Fibroblast of peridontal ligament (primary cell): Measurements from ENCODE around the gene CHRDL1.
A peak's percentile ranks its signal among the peaks of the same experiment; 100 is the strongest.
"Not testable (repeated sequence)": the region's sequence is repeated elsewhere in the genome, so short reads cannot be mapped to it uniquely, and the experiment has no call there.

Source experiments
- DNase-seq: peaks from one replicate; pipeline ENCODE4 v3.0.0-alpha.2; 2010; ENCODE audit errors: extremely low read depth

The CHRDL1 gene

DNA sequence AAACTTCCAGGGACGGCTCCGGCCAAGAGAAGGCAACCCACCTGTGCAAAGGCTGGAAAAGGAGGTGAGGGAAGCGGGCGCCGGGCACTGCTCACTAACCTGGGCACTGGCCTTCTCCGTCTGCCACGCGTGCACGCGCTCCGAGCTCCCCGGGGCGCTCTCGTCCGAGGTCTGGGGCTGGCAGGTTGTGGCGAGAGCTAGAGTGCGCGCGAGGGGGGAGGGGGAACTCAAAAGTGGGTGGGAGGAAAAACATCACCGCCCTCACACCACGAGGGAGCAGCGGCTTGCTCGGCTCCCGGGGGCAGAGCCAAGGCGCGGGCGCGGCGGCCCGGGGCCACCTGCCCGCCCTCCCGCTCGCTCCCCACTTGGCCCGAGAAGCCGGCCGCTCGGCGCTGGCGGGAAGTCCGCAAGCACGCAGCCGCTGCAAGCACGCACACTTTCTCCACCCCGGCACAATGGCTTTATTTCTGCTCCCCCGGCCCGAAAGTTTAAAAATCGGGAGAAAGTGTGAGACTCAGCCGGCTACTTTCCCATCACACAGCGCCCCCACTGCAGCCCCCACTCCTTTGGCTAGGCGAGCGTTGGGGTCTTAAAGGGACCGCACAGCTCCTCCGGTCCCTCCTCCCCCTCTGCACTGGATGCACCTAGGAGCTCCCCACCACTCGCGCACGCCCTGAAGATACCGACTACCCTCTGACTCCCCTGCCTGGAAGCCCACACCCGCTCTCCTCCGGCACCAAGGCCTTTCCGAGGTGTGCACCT is at the start of gene CHRDL1:
TSS of gene CHRDL1 (minus strand) at position 173 of the 762 bp plus-strand sequence. CDS start 3,636 bp downstream, outside the sequence.
- no peak for DNase-seq

GRCh38 chrX:110836982-110837381 is 41.4 kb upstream of the CHRDL1 start:
- no peak for DNase-seq

GRCh38 chrX:110836451-110836850 is 40.8 kb upstream of the CHRDL1 start:
- DNase-seq: no peak

GRCh38 chrX:110836001-110836400 is 40.4 kb upstream of the CHRDL1 start:
- DNase-seq: no peak

DNA sequence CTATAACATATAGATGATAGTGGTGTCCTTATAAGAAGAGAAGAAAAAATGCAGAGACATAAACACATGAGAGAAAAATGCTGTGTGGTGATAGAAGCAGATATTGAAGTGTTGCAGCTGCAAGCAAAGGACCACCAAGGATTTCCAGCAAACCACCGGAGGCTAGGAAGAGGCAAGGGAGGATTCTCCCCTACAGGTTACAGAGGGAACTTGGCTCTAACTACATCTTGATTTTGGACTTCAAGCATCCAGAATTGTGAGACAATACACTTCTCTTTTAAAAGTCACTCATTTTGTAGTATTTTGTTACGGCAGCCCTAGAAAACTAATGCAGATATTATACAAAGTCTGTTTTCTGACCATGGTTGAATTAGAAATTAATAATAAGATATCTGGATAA is 30.4 kb upstream of the CHRDL1 start:
- DNase-seq: no peak

DNA sequence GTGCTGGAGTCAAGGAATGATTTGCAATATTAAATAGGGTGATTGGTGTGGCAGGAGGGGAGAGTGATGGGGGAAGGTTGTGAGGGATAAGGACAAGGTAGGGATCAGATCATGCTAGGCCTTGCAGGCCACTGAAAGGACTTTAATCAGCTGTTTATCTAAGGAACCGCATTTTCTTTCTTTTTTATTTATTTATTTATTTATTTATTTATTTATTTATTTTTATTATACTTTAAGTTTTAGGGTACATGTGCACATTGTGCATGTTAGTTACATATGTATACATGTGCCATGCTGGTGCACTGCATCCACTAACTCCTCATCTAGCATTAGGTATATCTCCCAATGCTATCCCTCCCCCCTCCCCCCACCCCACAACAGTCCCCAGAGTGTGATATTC is 20.9 kb upstream of the CHRDL1 start:
- not testable (repeated sequence) for DNase-seq

DNA sequence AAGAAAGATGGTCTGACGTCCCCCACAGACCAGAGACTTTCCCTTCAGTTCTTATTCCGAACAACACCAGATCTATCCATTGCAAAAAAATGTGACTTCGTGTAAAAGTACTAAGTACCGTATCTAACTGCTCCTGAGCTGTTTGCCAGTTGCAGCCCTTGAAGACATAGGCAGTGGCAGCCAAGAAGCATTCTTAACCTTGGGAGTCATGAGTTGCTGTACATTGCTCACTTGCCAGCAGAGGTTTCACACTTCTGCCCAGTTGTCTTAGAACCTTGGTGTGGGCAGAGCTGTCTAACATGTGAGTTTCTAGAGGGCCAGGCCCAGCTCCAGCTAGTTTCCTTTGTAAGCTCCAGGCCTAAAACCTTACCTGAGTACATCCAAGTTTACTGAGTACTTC is 10.5 kb upstream of the CHRDL1 start:
- DNase-seq: no peak

DNA sequence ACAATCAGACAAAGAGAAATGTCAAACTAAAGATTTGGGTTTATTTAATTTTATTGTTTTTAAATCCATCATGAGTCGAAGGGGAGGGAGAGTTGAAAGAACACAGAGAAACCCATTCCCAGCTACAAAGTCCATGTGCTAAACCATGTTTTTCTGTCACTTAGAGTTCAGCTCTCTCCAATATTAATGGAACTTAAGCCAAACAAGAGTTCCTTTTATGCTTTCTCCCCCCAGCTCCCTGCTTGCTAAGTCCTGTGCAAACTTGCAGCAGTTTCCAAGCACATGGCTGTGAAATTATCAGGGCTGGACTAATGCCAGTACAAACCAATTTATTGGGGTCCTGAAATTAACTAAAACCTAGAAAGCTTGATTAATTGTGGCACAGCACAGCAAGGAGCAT is 9.7 kb upstream of the CHRDL1 start:
- no peak for DNase-seq

GRCh38 chrX:110804446-110804845 is 8.8 kb upstream of the CHRDL1 start:
- DNase-seq: no peak

- DNase-seq: no peak
Measured at GRCh38 chrX:110803506-110803905, 7.9 kb upstream of the CHRDL1 start.

GRCh38 chrX:110796407-110796697 is 735 bp upstream of the CHRDL1 start:
- no peak for DNase-seq

DNA sequence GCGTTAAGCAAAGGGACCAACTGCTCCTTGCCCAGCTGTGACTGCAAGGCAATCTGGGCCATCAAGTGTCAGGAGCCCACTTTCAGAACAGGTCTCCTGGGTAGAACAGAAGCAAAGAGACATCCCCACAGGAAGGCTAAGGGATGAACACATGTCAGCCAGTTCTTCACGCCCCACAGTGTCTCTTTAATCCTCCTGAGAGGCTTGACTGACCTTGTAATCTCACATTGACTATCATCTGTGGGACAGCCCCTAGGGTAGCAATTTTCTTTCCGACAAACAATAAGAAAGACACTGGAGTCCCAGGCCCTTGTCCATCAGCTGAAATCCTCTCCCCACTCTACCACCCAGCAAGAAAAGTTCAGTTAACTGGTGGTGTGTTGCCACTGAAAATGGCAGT is 1.0 kb downstream of the CHRDL1 start:
- DNase-seq: no peak

GRCh38 chrX:110791071-110791470 is 4.5 kb downstream of the CHRDL1 start:
- DNase-seq: no peak

DNA sequence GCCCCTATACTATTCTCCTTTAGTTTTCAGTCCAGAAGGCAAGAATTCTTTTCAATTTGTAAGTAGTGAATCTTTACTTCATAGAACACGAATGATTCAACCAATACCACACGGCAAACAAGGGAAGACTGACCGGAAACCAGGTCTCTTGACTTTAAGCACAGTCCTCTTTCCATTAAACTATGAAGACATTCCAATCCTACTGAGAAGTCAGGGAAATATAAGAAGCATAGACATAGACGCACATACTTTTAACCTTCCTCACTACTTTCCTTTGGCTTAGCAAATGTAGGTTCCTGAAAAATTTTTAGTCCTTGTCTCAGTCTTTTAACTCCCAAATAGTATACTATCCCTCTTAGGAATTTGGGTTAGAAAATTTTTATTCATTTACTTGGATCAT is 9.1 kb downstream of the CHRDL1 start:
- DNase-seq: no peak

DNA sequence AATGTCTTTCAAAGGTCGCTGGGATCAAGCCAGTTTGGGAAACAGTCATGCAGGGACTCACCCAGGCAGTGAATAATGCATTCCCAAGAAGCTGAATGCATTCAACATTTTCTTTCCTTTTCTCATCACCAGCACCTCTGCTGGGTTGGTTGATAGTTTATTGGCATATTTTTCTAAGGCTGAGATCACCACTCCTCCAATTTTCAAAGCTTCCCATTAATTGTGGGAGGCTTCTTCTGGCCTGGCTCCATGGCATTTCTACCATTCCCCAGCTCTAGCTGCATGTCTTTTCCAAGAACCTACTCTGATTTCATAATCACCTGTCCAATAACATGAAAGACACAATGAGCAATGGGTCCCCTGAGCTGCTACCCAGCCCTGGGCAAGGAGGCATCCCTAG is 35.8 kb downstream of the CHRDL1 start:
- peak; percentile 38 for DNase-seq

DNA sequence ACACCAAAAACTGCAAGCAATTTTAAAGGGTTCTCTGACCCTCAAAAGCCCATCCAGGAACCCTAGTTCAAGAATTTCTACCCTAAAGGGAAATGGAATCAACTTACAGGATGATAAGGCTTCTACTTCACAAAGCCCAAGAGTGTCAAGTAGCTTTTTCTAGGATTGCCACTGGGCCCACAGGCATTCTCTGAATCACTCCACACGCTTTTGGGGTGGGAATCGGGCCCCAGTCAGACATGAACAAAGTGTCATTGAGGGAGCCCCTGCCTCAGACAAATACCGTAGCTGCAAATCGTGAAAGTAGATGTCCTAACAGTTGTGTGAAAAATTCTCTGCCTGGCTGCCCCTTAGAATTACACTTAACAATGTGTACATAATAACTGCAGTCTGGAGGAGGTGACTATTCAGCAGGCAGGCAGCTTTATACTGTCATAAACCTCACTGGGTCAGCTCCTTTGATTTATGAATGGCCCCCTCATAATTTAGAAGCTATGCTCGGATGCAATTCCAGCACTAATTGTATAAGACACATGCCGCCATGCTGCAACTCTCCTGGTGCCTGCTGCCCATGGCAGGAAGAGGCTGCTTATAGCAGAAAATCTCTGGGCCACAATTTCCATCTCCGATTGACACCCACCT is 36.7 kb downstream of the CHRDL1 start:
- DNase-seq: no peak

DNA sequence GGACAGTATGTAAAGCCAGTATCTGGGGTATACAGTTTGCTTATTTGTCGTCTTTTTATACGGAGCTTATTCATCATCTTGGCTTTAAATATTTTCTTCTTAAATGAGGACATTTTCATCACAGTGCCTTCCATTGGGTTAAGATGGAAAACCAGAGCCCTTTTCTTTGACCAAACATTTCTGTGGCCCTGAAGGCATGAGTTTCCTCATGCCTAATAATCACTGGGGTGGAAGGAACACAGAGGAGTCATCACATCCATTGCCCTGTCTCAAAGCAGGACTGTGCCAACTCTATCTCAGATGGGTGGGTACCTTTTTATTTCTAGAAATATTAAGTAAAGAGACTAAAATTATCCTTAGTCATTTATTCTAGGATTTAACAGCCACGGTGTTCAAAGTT is 40.0 kb downstream of the CHRDL1 start:
- no peak for DNase-seq

- peak; percentile 41 for DNase-seq
Measured at GRCh38 chrX:110755061-110755460, 40.6 kb downstream of the CHRDL1 start.

- DNase-seq: peak; percentile 31
Measured at GRCh38 chrX:110750526-110751189, 45.0 kb downstream of the CHRDL1 start.

GRCh38 chrX:110748256-110748806 is 47.3 kb downstream of the CHRDL1 start:
- no peak for DNase-seq

- DNase-seq: no peak
Measured at GRCh38 chrX:110746014-110746413, 49.6 kb downstream of the CHRDL1 start.

- no peak for DNase-seq
Measured at GRCh38 chrX:110745288-110745687, 50.3 kb downstream of the CHRDL1 start.
